ENCODE data around the gene LMX1B. TPM values are rescaled to one million over a fixed set of nuclear protein-coding genes. Genes with fewer than 3 reads are reported as not detected.

The LMX1B gene
- total RNA-seq, 1 donor from 2014 or later: under 0.01 TPM

- Histone ChIP-seq H3K4me1 (ENCODE audit: control insufficient read depth in 3 of 3, insufficient read depth in 3 of 3, low read length in 3 of 3) (peaks cover 11 to 22% (median 17%) of the 10 kb centered on the region in 3 donors), H3K9me3 (ENCODE audit: control insufficient read depth in 3 of 3, low read length in 3 of 3) (no peaks in the 10 kb centered on the region), H3K27me3 (ENCODE audit: control insufficient read depth in 3 of 3, insufficient read depth in 3 of 3, low read length in 3 of 3) (peaks cover 62 to 78% (median 63%) of the 10 kb centered on the region in 3 donors)
These were observed 2.8 kb downstream of the LMX1B start for GRCh38 chr9:126616521-126616976.

GRCh38 chr9:126617003-126617822 is 3.5 kb downstream of the LMX1B start:
- Histone ChIP-seq H3K27me3 (ENCODE audit: control insufficient read depth in 3 of 3, insufficient read depth in 3 of 3, low read length in 3 of 3) (peaks cover 61 to 78% (median 62%) of the 10 kb centered on the region in 3 donors), H3K4me3 (ENCODE audit: low read length in 3 of 3) (no peak overlapping the region), H3K27ac (ENCODE audit: low read depth, low read length) (no peak overlapping the region), H3K4me1 (ENCODE audit: control insufficient read depth in 3 of 3, insufficient read depth in 3 of 3, low read length in 3 of 3) (peaks cover 5 to 15% (median 10%) of the 10 kb centered on the region in 3 donors), H3K9me3 (ENCODE audit: control insufficient read depth in 3 of 3, low read length in 3 of 3) (no peaks in the 10 kb centered on the region), H3K36me3 (ENCODE audit: control insufficient read depth in 3 of 3, insufficient read depth in 3 of 3, low read length in 3 of 3) (no peaks in the 10 kb centered on the region), H3K9ac (ENCODE audit: low read depth in 1 of 3, low read length in 3 of 3) (no peak overlapping the region)

More at GRCh38 chr9:126616521-126616976, 2.8 kb downstream of the LMX1B start:
- Histone ChIP-seq H3K36me3 (ENCODE audit: control insufficient read depth in 3 of 3, insufficient read depth in 3 of 3, low read length in 3 of 3) (no peaks in the 10 kb centered on the region), H3K9ac (ENCODE audit: low read depth in 1 of 3, low read length in 3 of 3) (no peak overlapping the region), H3K4me3 (ENCODE audit: low read length in 3 of 3) (no peak overlapping the region), H3K27ac (ENCODE audit: low read depth, low read length) (no peak overlapping the region)

GRCh38 chr9:126617823-126618165 is 4.1 kb downstream of the LMX1B start:
- Histone ChIP-seq H3K36me3 (ENCODE audit: control insufficient read depth in 3 of 3, insufficient read depth in 3 of 3, low read length in 3 of 3) (no peaks in the 10 kb centered on the region), H3K27ac (ENCODE audit: low read depth, low read length) (no peak overlapping the region), H3K4me3 (ENCODE audit: low read length in 3 of 3) (no peak overlapping the region), H3K27me3 (ENCODE audit: control insufficient read depth in 3 of 3, insufficient read depth in 3 of 3, low read length in 3 of 3) (peaks cover 61 to 79% (median 65%) of the 10 kb centered on the region in 3 donors), H3K9me3 (ENCODE audit: control insufficient read depth in 3 of 3, low read length in 3 of 3) (no peaks in the 10 kb centered on the region), H3K4me1 (ENCODE audit: control insufficient read depth in 3 of 3, insufficient read depth in 3 of 3, low read length in 3 of 3) (peaks cover 2 to 11% (median 6%) of the 10 kb centered on the region in 3 donors), H3K9ac (ENCODE audit: low read depth in 1 of 3, low read length in 3 of 3) (no peak overlapping the region)

- Histone ChIP-seq H3K27ac (ENCODE audit: low read depth, low read length) (no peak overlapping the region), H3K9ac (ENCODE audit: low read depth in 1 of 3, low read length in 3 of 3) (no peak overlapping the region), H3K27me3 (ENCODE audit: control insufficient read depth in 3 of 3, insufficient read depth in 3 of 3, low read length in 3 of 3) (peaks cover 61 to 79% (median 65%) of the 10 kb centered on the region in 3 donors), H3K4me1 (ENCODE audit: control insufficient read depth in 3 of 3, insufficient read depth in 3 of 3, low read length in 3 of 3) (peaks cover 0 to 7% (median 2%) of the 10 kb centered on the region in 3 donors), H3K4me3 (ENCODE audit: low read length in 3 of 3) (no peak overlapping the region), H3K9me3 (ENCODE audit: control insufficient read depth in 3 of 3, low read length in 3 of 3) (no peaks in the 10 kb centered on the region), H3K36me3 (ENCODE audit: control insufficient read depth in 3 of 3, insufficient read depth in 3 of 3, low read length in 3 of 3) (no peaks in the 10 kb centered on the region)
These were observed 4.5 kb downstream of the LMX1B start for GRCh38 chr9:126618190-126618584.

GRCh38 chr9:126618585-126619360 is 5.0 kb downstream of the LMX1B start:
- no peaks in the 10 kb centered on the region for H3K9me3 ChIP-seq (ENCODE audit: control insufficient read depth in 3 of 3, low read length in 3 of 3)
- peaks cover 0 to 6% (median 2%) of the 10 kb centered on the region in 3 donors for H3K4me1 ChIP-seq (ENCODE audit: control insufficient read depth in 3 of 3, insufficient read depth in 3 of 3, low read length in 3 of 3)
- no peaks in the 10 kb centered on the region for H3K36me3 ChIP-seq (ENCODE audit: control insufficient read depth in 3 of 3, insufficient read depth in 3 of 3, low read length in 3 of 3)
- no peak overlapping the region for H3K9ac ChIP-seq (ENCODE audit: low read depth in 1 of 3, low read length in 3 of 3)
- H3K27ac ChIP-seq (ENCODE audit: low read depth, low read length): no peak overlapping the region
- peaks cover 65 to 82% (median 69%) of the 10 kb centered on the region in 3 donors for H3K27me3 ChIP-seq (ENCODE audit: control insufficient read depth in 3 of 3, insufficient read depth in 3 of 3, low read length in 3 of 3)
- H3K4me3 ChIP-seq (ENCODE audit: low read length in 3 of 3): no peak overlapping the region

GRCh38 chr9:126619361-126620135 is 5.8 kb downstream of the LMX1B start:
- Histone ChIP-seq H3K27me3 (ENCODE audit: control insufficient read depth in 3 of 3, insufficient read depth in 3 of 3, low read length in 3 of 3) (peaks cover 69 to 86% (median 73%) of the 10 kb centered on the region in 3 donors), H3K4me3 (ENCODE audit: low read length in 3 of 3) (no peak overlapping the region), H3K4me1 (ENCODE audit: control insufficient read depth in 3 of 3, insufficient read depth in 3 of 3, low read length in 3 of 3) (peaks cover 0 to 6% (median 4%) of the 10 kb centered on the region in 3 donors), H3K36me3 (ENCODE audit: control insufficient read depth in 3 of 3, insufficient read depth in 3 of 3, low read length in 3 of 3) (no peaks in the 10 kb centered on the region), H3K9me3 (ENCODE audit: control insufficient read depth in 3 of 3, low read length in 3 of 3) (no peaks in the 10 kb centered on the region), H3K9ac (ENCODE audit: low read depth in 1 of 3, low read length in 3 of 3) (no peak overlapping the region), H3K27ac (ENCODE audit: low read depth, low read length) (no peak overlapping the region)

GRCh38 chr9:126620478-126620877 is 6.8 kb downstream of the LMX1B start:
- no peaks in the 10 kb centered on the region for H3K36me3 ChIP-seq (ENCODE audit: control insufficient read depth in 3 of 3, insufficient read depth in 3 of 3, low read length in 3 of 3)
- no peaks in the 10 kb centered on the region for H3K9me3 ChIP-seq (ENCODE audit: control insufficient read depth in 3 of 3, low read length in 3 of 3)
- H3K4me1 ChIP-seq (ENCODE audit: control insufficient read depth in 3 of 3, insufficient read depth in 3 of 3, low read length in 3 of 3): peaks cover 1 to 3% (median 3%) of the 10 kb centered on the region in 3 donors
- H3K4me3 ChIP-seq (ENCODE audit: low read length in 3 of 3): no peak overlapping the region
- H3K9ac ChIP-seq (ENCODE audit: low read depth in 1 of 3, low read length in 3 of 3): no peak overlapping the region
- H3K27me3 ChIP-seq (ENCODE audit: control insufficient read depth in 3 of 3, insufficient read depth in 3 of 3, low read length in 3 of 3): peaks cover 68 to 86% (median 77%) of the 10 kb centered on the region in 3 donors
- no peak overlapping the region for H3K27ac ChIP-seq (ENCODE audit: low read depth, low read length)

- Histone ChIP-seq H3K27ac (ENCODE audit: low read depth, low read length) (no peak overlapping the region), H3K27me3 (ENCODE audit: control insufficient read depth in 3 of 3, insufficient read depth in 3 of 3, low read length in 3 of 3) (peaks cover 68 to 86% (median 80%) of the 10 kb centered on the region in 3 donors), H3K36me3 (ENCODE audit: control insufficient read depth in 3 of 3, insufficient read depth in 3 of 3, low read length in 3 of 3) (no peaks in the 10 kb centered on the region)
These were observed 7.6 kb downstream of the LMX1B start for GRCh38 chr9:126621061-126621918.

More at GRCh38 chr9:126621061-126621918, 7.6 kb downstream of the LMX1B start:
- Histone ChIP-seq H3K9me3 (ENCODE audit: control insufficient read depth in 3 of 3, low read length in 3 of 3) (no peaks in the 10 kb centered on the region), H3K9ac (ENCODE audit: low read depth in 1 of 3, low read length in 3 of 3) (no peak overlapping the region), H3K4me1 (ENCODE audit: control insufficient read depth in 3 of 3, insufficient read depth in 3 of 3, low read length in 3 of 3) (peaks cover 8 to 9% (median 9%) of the 10 kb centered on the region in 3 donors), H3K4me3 (ENCODE audit: low read length in 3 of 3) (no peak overlapping the region)

Data from skeletal muscle tissue (tissue), 4 donors.